GM18951 (cell line): ENCODE results near the gene FERD3L.

ENCODE experiments used
- POLR2A ChIP-seq: IDR thresholded peaks from 4 replicates; pipeline ENCODE4 v1.6.1; 2011; ENCODE audit warnings: mild to moderate bottlenecking; ENCODE audit not compliant: insufficient read length, insufficient read depth; ENCODE audit errors: extremely low read depth
- in situ Hi-C: fragments of 300-500 bp; cut with MboI; formaldehyde crosslinking; loops from one replicate; pipeline ENCODE4 v1.12.0; 2022; ENCODE audit warnings: low sequenced_read_pairs, mixed read lengths, inconsistent platforms; ENCODE audit not compliant: unreplicated experiment

The FERD3L gene

DNA sequence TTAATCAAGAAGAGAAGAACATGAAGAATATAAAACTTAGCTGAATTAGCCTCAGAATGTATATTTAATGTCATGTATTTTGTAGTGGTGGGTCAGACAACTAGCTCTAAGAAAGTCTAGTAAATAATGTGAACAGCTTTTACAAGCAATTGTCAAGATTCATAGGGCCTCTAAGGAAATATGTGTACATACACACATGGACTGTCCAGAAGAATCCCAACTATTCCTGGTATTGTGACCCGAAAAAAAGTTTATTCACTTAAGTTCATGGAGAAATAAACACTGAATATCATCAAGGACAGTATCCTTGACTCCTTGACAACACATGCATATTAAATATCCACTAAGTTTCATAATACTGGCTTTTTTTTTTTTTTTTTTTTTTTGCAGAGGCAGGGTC lies 16.4 kb downstream of the FERD3L start:
- in situ Hi-C loops = no loop called here
- no peak for TF ChIP-seq POLR2A

DNA sequence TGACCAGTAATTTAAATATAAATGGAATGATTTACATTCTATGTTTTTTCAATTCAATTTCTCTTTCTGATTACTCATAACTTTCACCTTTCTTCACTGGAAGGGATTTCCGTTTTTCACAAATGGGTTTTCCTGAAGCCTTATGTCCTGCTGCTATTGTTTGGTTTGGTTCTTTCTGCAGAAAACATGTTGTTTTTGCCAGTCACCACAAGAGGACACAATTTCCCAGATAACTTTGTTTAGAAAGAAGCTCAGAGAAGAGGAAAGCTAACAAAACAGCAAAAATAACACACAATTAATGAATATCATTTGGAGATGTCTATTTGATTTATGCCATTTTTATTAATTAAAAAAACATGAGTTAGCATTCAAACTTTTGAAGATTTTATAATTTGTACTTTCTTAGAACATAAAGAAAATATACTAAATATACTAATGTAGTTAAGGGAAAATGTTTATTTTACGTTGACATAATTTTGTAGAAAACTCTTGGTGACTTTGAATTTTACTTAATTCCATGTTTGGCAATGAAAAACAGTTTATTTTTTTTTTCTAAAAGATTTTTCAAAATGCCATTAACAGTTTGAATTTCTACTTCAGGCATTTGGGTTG lies 23.1 kb downstream of the FERD3L start:
- TF ChIP-seq POLR2A = no peak
- in situ Hi-C loops = loop anchor here (25.0 kb wide), 1 partner anchor 540 kb away; no protein-coding TSS in a partner anchor

DNA sequence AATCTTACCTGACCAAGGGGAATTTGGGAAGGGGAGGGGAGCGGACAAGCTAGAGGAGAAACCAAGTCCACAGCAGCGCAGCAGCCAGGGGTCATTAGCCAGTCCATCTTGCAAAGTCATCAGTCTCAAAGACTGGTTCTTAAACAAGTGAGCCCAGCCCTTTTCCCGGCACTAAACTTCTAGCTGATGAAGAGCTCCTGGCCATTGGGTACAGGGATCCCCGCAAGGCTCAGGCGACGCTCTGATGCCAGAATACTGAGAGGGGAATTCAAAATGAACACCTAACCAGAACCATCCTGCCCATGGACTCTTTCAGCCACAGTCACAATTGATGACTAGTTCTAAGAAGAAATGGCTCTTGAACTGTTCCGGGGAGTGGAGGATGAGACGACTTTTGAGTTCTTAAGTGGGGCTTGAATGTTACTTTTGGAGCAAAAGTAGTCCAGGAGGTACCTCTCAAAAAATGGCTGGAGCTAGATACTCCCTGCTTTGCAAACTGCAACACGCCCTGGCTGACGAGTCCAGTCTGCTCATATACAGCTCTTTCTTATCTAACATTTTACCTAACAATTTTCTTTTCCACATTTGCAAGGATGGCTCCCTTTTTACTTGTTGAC lies 25.2 kb downstream of the FERD3L start:
- no peak for TF ChIP-seq POLR2A
- in situ Hi-C loops = loop anchor here (25.0 kb wide), 1 partner anchor 542 kb away; no protein-coding TSS in a partner anchor

DNA sequence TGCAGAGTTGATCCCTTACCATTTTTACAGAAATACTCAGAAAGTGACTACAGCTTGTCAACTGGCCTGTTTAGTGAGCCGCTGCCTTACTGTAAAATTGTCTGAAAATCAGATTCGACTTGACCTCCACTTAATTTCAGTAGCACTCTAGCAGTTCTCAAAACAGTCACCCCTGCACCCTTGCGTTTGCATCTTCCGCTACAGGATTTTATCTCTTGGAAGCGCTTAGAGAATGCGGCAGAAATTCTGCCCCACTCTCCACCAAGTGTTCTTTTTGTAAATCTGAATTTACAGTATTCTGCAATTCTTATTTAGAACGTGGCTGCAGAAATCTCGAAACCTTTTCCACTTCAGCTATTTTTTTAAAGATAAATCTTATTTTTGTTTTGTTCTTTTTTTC lies 25.8 kb downstream of the FERD3L start:
- in situ Hi-C loops = loop anchor here (25.0 kb wide), 1 partner anchor 543 kb away; no protein-coding TSS in a partner anchor
- no peak for TF ChIP-seq POLR2A

DNA sequence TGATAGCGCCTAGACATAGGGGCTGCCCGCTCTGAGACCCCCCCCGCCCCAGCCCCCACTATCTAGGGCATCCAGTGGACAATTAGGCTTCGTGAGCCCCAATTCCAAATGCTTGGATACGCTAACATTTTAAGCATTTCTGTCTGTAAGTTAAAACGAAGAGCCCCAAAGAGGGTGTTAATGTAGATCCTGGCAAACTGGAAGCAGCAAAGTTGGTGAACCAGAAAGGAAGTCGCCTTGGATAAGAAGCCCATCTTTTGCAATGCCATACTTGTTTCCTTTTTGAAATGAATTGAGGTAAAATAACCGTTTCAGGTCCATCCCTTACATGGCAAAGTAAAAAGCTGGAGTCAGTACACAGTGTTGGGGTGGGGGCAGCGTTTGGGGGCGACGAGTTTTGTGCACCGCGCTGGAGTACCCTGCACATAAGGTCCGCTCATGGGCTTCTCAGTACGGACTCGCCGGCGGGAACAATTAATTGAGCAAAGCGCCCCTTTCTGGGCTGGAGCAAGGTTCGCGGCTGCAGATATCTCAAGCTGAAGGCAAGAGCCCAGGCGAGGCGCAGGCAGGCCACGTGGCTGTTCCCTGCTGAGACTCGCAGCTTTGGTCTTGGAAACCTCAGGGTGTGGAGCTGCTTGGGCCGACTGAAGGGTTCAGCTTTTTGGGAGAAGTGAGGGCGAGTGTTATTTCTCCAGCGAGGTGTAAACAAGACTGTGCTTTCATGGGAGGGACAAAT lies 26.4 kb downstream of the FERD3L start:
- no peak for TF ChIP-seq POLR2A
- in situ Hi-C loops = loop anchor here (25.0 kb wide), 1 partner anchor 543 kb away; no protein-coding TSS in a partner anchor

DNA sequence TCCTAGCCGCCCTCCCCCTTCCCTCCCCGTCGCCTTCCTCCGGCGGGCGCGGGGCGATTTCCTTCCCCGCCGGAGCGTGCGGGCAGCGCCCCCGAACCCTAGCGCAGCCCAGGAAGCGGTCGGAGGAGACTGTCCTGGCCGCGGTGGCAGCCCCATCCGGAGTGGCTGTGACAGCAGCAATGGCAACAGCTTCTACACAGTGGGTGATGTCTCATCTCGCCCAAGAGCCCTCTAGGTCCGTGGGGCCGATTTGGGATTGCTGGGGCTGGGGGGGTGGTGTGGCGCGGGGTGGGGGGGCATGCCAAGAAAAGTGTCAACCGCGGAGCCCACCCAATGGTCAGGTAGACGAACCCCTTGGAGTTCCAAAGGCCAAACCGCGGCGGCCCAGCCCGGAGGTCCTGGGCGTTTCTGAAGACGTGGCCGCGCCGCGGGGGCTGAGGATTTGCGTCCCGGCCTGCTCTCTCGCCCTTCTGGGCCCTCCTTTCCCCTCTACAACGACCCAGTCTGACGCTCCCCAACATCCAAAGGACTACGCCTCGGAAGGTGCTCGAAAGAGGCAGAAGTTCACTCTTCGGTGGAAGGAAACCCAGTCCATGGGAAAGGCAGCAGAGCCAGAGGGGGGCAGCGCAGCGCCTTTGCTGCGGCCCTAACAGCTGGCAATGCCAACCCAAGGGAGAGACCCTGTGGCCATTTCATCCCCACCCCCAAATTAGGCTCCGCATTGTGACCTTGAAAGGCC lies 27.2 kb downstream of the FERD3L start:
- in situ Hi-C loops = loop anchor here (25.0 kb wide), 1 partner anchor 544 kb away; no protein-coding TSS in a partner anchor
- TF ChIP-seq POLR2A = no peak

DNA sequence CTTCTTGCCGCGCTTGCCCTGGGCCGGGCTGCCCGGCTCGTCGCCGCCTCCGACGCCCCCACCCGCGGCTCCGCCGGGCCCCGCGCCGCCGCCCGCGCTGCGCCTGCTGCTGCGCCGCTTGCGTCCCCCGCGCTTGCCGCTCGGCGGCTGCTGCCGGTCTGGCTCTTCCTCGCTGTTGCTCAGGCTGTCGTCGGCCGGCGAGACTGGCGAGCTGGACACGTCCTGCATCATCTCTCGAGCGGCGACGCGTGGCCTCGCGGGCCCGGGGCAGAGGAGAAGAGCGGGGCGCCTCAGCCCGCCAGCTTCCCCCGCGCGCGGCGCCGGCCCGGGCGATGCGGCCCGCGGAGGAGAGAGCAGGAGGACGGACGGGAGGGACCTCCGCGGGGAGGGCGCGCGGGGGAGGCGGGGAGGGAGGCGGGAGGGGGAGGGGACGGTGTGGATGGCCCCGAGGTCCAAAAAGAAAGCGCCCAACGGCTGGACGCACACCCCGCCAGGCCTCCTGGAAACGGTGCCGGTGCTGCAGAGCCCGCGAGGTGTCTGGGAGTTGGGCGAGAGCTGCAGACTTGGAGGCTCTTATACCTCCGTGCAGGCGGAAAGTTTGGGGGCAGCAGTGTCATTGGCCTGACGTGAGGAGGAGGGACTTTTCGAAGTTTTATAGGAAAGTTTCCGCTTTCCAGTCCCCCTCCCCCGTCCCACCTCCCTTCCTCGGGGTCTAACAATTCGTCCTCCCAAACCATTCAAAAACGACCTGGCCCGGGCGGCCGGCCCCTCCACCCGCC lies 27.9 kb downstream of the FERD3L start, which contains the start of gene TWIST1:
Gene TWIST1, minus strand, starts transcription at position 546 of the 779 bp plus-strand sequence. Its CDS starts 315 bp downstream, at position 231.
- in situ Hi-C loops = loop anchor here (25.0 kb wide), 1 partner anchor 545 kb away; no protein-coding TSS in a partner anchor
- TF ChIP-seq POLR2A = no peak

DNA sequence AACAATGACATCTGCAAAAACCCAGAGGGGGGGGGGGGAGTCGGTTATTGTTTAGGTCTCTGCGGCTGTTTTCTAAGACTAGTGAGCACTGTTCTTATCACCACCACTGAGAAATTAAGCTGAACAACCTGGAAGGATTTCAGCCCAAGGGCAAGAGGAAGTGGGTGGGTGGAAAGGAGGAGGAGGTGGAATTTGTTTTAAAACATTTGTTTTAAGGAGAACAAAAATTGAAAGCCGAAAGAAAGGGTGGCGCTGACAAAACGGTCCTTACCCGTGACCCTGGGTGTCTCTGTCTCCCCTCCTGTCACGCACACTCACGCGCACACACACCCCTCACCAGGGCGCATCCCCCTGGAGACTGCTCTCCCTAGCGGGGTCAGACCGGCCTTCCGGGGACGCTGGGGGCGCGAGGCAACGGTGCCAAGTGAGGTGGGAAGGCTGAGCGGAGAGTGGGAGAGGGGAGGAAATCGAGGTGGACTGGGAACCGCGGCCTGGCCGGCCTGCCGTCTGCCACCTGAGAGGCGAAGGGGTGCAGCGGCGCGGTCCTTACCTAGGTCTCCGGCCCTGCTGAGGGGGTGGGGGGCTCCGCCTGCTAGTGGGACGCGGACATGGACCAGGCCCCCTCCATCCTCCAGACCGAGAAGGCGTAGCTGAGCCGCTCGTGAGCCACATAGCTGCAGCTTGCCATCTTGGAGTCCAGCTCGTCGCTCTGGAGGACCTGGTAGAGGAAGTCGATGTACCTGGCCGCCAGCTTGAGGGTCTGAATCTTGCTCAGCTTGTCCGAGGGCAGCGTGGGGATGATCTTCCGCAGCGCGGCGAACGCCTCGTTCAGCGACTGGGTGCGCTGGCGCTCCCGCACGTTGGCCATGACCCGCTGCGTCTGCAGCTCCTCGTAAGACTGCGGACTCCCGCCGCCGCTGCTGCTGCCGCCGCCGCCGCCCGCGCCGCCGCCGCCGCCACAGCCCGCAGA lies 28.8 kb downstream of the FERD3L start:
- in situ Hi-C loops = loop anchor here (25.0 kb wide), 1 partner anchor 546 kb away; no protein-coding TSS in a partner anchor
- no peak for TF ChIP-seq POLR2A

DNA sequence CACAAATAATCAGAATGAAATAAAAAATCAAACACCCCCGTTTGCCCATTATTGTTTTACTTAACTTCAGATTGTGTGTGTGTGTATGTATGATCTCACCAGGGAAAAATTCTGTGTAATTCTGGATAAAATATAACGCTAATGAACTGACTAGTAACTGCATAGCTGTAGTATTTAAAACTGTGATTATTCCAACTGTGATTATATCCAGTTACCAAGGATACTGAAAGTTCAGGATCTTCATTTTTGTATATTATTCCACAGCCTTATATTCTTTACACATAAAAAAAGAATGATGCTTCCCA lies 30.7 kb downstream of the FERD3L start:
- TF ChIP-seq POLR2A = no peak
- in situ Hi-C loops = loop anchor here (25.0 kb wide), 1 partner anchor 548 kb away; no protein-coding TSS in a partner anchor

DNA sequence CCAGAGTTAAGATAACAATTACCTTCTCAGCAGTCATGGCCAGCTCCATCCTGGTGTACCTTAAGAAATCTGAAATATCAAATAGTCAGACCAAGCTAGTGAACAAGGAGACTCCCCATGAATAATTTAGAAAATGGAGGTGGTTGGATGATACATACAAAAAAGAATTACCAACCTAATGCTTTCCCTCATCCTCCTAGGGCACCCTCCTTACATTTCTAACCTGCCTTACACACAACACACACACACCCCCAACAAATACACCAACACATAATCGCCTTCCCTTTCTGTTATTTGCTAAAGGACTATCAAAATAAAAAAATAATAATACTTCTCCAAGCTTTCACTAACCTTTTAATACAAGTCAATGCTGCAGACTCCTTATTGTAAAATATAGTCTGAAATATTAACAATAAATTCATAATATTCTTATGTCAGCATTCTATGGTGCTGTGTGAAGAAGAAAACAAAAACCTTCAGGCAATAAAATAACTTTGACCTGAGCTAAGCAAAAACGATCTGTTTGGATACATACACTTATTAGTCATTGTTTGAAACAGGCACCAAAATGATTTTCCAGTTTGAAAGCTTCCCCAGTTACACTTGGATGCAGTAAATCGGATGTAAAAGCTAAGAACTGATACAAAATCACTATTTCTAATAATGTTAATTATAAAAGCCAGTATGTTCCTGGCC lies 31.2 kb downstream of the FERD3L start:
- in situ Hi-C loops = loop anchor here (25.0 kb wide), 1 partner anchor 548 kb away; no protein-coding TSS in a partner anchor
- TF ChIP-seq POLR2A = no peak

DNA sequence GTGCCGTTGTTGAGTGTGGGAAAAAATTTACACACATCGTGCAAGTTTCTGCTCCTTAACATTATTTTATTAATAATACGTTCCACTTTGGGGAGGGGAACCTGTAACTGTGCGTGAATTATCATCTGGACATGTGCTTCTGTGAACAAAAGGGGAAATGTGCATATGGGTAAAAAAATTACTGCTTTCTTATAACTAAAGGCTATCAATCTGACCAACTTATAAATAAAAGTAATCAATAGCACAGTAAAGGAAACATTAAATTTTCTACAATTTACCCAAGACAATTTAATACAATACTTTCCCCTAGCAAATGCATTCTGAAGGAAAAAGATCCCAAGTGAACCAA lies 32.2 kb downstream of the FERD3L start:
- TF ChIP-seq POLR2A = no peak
- in situ Hi-C loops = loop anchor here (25.0 kb wide), 1 partner anchor 549 kb away; no protein-coding TSS in a partner anchor
